Skeletal muscle satellite cell (primary cell): Measurements from ENCODE around the gene DRC7. TPM values are rescaled to one million over a fixed set of nuclear protein-coding genes. Genes with fewer than 3 reads are reported as not detected.

Experiments used
- small RNA-seq: library from RNA; depleted of rRNA; stranded (forward); fragments of <200 nt; gene quantifications from one replicate; pipeline ENCODE3, GENCODE V24; 2012

DRC7 gene

Small RNA genes within 50 kb of the gene (small RNA-seq; reads per million reads assigned to genes)
- not detected for gene MIR6772
